HepG2 (cell line): ENCODE data around the gene RHOBTB1. TPM values are rescaled to one million over a fixed set of nuclear protein-coding genes. Genes with fewer than 3 reads are reported as not detected.

Experiments used
- ESRRA ChIP-seq: sonication (generic); formaldehyde crosslinking; IDR thresholded peaks from 2 replicates; pipeline ENCODE4 v1.5.1; 2020; ENCODE audit warnings: mild to moderate bottlenecking, low read depth, missing genetic modification reagents
- ETV6 ChIP-seq: sonication (generic); formaldehyde crosslinking; conservative IDR thresholded peaks from 2 replicates; pipeline ENCODE4 v1.4.0; 2020; ENCODE audit warnings: missing genetic modification reagents
- EZH2 ChIP-seq: conservative IDR thresholded peaks from 2 replicates; pipeline ENCODE4 v1.6.1; 2012; ENCODE audit warnings: mild to moderate bottlenecking, low read depth, low read length, moderate library complexity
- FOSL1 ChIP-seq: sonication (generic); formaldehyde crosslinking; IDR thresholded peaks from 2 replicates; pipeline ENCODE4 v1.9.0; 2021; ENCODE audit warnings: missing genetic modification reagents, borderline replicate concordance
- FOXP4 ChIP-seq: sonication (generic); formaldehyde crosslinking; IDR thresholded peaks from 2 replicates; pipeline ENCODE4 v1.4.0; 2020; ENCODE audit warnings: missing genetic modification reagents
- HNF4G ChIP-seq, 2 experiments: sonication (generic) in 1 of 2; formaldehyde crosslinking in 1 of 2; IDR thresholded peaks; 2 replicates each; pipeline versions ENCODE4 v1.4.0 to v1.6.1; 2011 to 2020; ENCODE audit warnings: borderline replicate concordance in 2 of 2, low read depth in 2 of 2, mild to moderate bottlenecking in 2 of 2, low read length in 1 of 2, missing genetic modification reagents in 1 of 2, moderate library complexity in 1 of 2
- ISL2 ChIP-seq: sonication (generic); formaldehyde crosslinking; IDR thresholded peaks from 2 replicates; pipeline ENCODE4 v1.5.0; 2020; ENCODE audit warnings: missing genetic modification reagents
- KAT8 ChIP-seq: IDR thresholded peaks from 2 replicates; pipeline ENCODE4 v1.6.1; 2016; ENCODE audit warnings: missing genetic modification reagents, missing compliant biosample characterization
- MATR3 ChIP-seq: sonication (generic); formaldehyde crosslinking; IDR thresholded peaks from 2 replicates; pipeline ENCODE4 v1.4.0; 2020; ENCODE audit warnings: missing genetic modification reagents
- MTA1 ChIP-seq: sonication (generic); formaldehyde crosslinking; IDR thresholded peaks from 2 replicates; pipeline ENCODE4 v1.4.0; 2020; ENCODE audit warnings: missing genetic modification reagents, mild to moderate bottlenecking, borderline replicate concordance
- RFXANK ChIP-seq: IDR thresholded peaks from 2 replicates; pipeline ENCODE4 v1.6.1; 2016
- SALL1 ChIP-seq: sonication (generic); formaldehyde crosslinking; IDR thresholded peaks from 2 replicates; pipeline ENCODE4 v1.8.0; 2022; ENCODE audit warnings: mild to moderate bottlenecking, missing genetic modification reagents
- TAF15 ChIP-seq: fragments of 200-400 bp; formaldehyde crosslinking; IDR thresholded peaks from one replicate; pipeline ENCODE4 v1.6.1; 2018; ENCODE audit warnings: mild to moderate bottlenecking, low read depth, low read length; ENCODE audit not compliant: poor library complexity, severe bottlenecking
- ZBED4 ChIP-seq: sonication (generic); formaldehyde crosslinking; IDR thresholded peaks from 2 replicates; pipeline ENCODE4 v1.4.0; 2020; ENCODE audit warnings: missing genetic modification reagents, borderline replicate concordance
- ZFP1 ChIP-seq: IDR thresholded peaks from 2 replicates; pipeline ENCODE4 v1.6.1; 2016
- ZNF234 ChIP-seq: sonication (generic); formaldehyde crosslinking; conservative IDR thresholded peaks from 2 replicates; pipeline ENCODE4 v1.5.1; 2020; ENCODE audit warnings: mild to moderate bottlenecking, missing genetic modification reagents
- ZNF382 ChIP-seq: sonication (generic); formaldehyde crosslinking; IDR thresholded peaks from 2 replicates; pipeline ENCODE4 v1.5.0; 2020; ENCODE audit warnings: missing genetic modification reagents, mild to moderate bottlenecking, borderline replicate concordance
- ZNF569 ChIP-seq: sonication (generic); formaldehyde crosslinking; IDR thresholded peaks from 2 replicates; pipeline ENCODE4 v1.5.0; 2020; ENCODE audit warnings: mild to moderate bottlenecking, missing genetic modification reagents, moderate library complexity, borderline replicate concordance
- ZNF619 ChIP-seq: sonication (generic); formaldehyde crosslinking; IDR thresholded peaks from 2 replicates; pipeline ENCODE4 v1.4.0; 2020; ENCODE audit warnings: mild to moderate bottlenecking, missing genetic modification reagents
- ZNF776 ChIP-seq: sonication (generic); formaldehyde crosslinking; IDR thresholded peaks from 2 replicates; pipeline ENCODE4 v1.4.0; 2020; ENCODE audit warnings: mild to moderate bottlenecking, missing genetic modification reagents
- ZNF878 ChIP-seq: sonication (generic); formaldehyde crosslinking; IDR thresholded peaks from 2 replicates; pipeline ENCODE4 v1.8.1; 2023; ENCODE audit warnings: mild to moderate bottlenecking, missing genetic modification reagents, moderate library complexity
- ZUFSP ChIP-seq: sonication (generic); formaldehyde crosslinking; IDR thresholded peaks from 2 replicates; pipeline ENCODE4 v1.9.0; 2021; ENCODE audit warnings: missing genetic modification reagents, mild to moderate bottlenecking, borderline replicate concordance
- polyA plus RNA-seq, 8 experiments: library from polyadenylated mRNA; depleted of rRNA in 3 of 8; stranded (reverse) in 7 of 8; unstranded in 1 of 8; fragments of >200 nt; fragmentation: Illumina TruSeq in 4 of 8; extraction: Trizol in 4 of 8; gene quantifications; 2 replicates each; pipeline versions ENCODE4 v1.2.1 to v1.2.3, GENCODE V29; 2011 to 2016; ENCODE audit warnings: low read depth in 4 of 8, missing spikeins in 1 of 8, mixed read lengths in 1 of 8; ENCODE audit not compliant: insufficient read depth in 1 of 8
- total RNA-seq, 5 experiments: library from RNA; depleted of rRNA; stranded (reverse); fragments of >200 nt; fragmentation: Illumina TruSeq; extraction: Trizol; gene quantifications; 2 replicates each; pipeline ENCODE4 v1.2.3, GENCODE V29; 2016; ENCODE audit warnings: low read depth in 1 of 5

RHOBTB1 gene
- total and polyA plus RNA-seq, 2 of the 13 experiments (the other 11 are each of a cell fraction or from before 2014, with no cell fraction given) = 18.8 to 59.5 TPM

GRCh38 chr10:60978287-60979115 lies 34.5 kb upstream of the RHOBTB1 start (continued):
- 0 out of 2 replicates have a peak, but pooled peaks have one; percentile 29 for TF ChIP-seq ISL2 (CRISPR knock-in tag)
- no peak for TF ChIP-seq ZNF569 (CRISPR knock-in tag)
- no peak for TF ChIP-seq ESRRA (CRISPR knock-in tag)
- peak; percentile 42; the same call in 1 of the 2 replicates for TF ChIP-seq SALL1 (CRISPR knock-in tag)
- TF ChIP-seq KAT8 (CRISPR knock-in tag) = no peak
- no peak for TF ChIP-seq ZBED4 (CRISPR knock-in tag)
- TF ChIP-seq TAF15 = no peak
- no peak for TF ChIP-seq MATR3
- peak; percentile 59 for TF ChIP-seq FOXP4 (CRISPR knock-in tag)
- no peak for TF ChIP-seq ZNF619 (CRISPR knock-in tag)
- no peak for TF ChIP-seq ETV6 (CRISPR knock-in tag)
- no peak for TF ChIP-seq HNF4G (IDR thresholded peaks at IDR 0.05; ENCODE audit: borderline replicate concordance, low read depth, low read length)
- no peak for TF ChIP-seq HNF4G (CRISPR knock-in tag; IDR thresholded peaks at IDR 0.05; ENCODE audit: borderline replicate concordance, low read depth)
- TF ChIP-seq ZUFSP (CRISPR knock-in tag) = no peak
- no peak for TF ChIP-seq ZNF878 (CRISPR knock-in tag)
- no peak for TF ChIP-seq RFXANK
- TF ChIP-seq ZNF382 = no peak
- no peak for TF ChIP-seq ZNF776
- TF ChIP-seq EZH2 = no peak
- TF ChIP-seq MTA1 = no peak
- TF ChIP-seq ZNF234 (CRISPR knock-in tag) = no peak
- TF ChIP-seq FOSL1 = peak; percentile 57; the same call in 1 of the 2 replicates
- no peak for TF ChIP-seq ZFP1
